Stimulated activated CD8-positive, alpha-beta memory T cell treated with anti-CD3 and anti-CD28 coated beads, Interleukin-4, amount 100 ng/mL, for 48 hours (primary cell): Measurements from ENCODE around the gene RBM47.
"Not testable (repeated sequence)": the region's sequence is repeated elsewhere in the genome, so short reads cannot be mapped to it uniquely, and the experiment has no call there.

Experiments used
- DNase-seq: peaks from one replicate; pipeline ENCODE4 v3.0.0-alpha.2; 2020

Gene RBM47

GRCh38 chr4:40525752-40526598, 103.7 kb downstream of the RBM47 start:
- no peak for DNase-seq

GRCh38 chr4:40524366-40525041, 105.2 kb downstream of the RBM47 start:
- no peak for DNase-seq

DNA sequence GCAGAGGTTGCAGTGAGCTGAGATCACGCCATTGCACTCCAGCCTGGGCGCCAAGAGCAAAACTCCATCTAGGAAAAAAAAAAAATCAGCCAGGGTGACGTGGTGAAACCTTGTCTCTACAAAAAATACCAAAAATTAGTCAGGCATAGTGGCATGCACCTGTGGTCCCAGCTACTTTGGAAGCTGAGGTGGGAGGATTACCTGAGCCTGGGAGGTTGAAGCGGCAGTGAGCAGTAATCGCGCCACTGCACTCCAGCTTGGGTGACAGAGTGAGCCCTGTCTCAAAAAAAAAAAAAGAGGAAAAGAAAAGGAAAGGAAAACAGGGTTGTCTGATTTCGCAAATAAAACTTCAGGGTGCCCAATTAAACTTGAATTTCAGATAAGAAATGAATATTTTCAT, 106.1 kb downstream of the RBM47 start:
- no peak for DNase-seq

DNA sequence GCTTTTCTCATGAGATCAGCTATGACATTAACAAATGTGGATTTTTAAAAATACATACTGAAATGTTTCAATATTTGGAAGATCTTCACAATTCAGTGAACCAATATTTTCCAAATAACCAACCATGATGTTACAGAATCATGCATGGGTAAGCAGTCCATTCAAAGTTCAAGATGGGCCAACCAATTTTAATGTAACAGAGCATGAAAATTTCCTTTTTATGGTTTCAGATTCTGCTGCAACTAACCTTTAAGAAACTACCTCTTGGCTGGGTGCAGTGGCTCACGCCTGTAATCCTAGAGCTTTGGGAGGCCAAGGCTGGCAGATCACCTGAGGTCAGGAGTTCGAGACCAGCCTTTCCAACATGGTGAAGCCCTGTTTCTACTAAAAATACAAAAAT, 107.7 kb downstream of the RBM47 start:
- no peak for DNase-seq

DNA sequence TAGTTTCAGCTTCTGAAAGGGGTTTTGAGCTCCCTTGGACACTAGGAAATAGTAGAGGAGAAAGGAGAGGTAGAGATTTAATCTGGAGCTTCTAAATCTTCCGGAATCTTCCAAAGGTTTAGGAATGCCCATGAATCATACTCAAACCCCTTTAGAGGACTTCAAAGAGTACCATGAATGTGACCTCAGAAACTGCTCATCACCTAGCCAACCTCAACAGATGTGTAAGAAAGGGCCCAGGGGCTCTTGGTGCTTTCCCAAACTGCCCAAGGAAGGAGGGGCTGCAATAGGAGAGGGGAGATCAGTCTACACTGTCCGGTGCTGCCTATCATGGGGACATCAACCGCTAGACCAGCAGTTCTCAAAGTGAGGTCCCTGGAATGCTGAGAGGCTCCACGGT, 109.1 kb downstream of the RBM47 start:
- DNase-seq = no peak

GRCh38 chr4:40517081-40517480, 112.6 kb downstream of the RBM47 start:
- not testable (repeated sequence) for DNase-seq

- DNase-seq = no peak
Measured at GRCh38 chr4:40516651-40517050, 113.0 kb downstream of the RBM47 start.

DNA sequence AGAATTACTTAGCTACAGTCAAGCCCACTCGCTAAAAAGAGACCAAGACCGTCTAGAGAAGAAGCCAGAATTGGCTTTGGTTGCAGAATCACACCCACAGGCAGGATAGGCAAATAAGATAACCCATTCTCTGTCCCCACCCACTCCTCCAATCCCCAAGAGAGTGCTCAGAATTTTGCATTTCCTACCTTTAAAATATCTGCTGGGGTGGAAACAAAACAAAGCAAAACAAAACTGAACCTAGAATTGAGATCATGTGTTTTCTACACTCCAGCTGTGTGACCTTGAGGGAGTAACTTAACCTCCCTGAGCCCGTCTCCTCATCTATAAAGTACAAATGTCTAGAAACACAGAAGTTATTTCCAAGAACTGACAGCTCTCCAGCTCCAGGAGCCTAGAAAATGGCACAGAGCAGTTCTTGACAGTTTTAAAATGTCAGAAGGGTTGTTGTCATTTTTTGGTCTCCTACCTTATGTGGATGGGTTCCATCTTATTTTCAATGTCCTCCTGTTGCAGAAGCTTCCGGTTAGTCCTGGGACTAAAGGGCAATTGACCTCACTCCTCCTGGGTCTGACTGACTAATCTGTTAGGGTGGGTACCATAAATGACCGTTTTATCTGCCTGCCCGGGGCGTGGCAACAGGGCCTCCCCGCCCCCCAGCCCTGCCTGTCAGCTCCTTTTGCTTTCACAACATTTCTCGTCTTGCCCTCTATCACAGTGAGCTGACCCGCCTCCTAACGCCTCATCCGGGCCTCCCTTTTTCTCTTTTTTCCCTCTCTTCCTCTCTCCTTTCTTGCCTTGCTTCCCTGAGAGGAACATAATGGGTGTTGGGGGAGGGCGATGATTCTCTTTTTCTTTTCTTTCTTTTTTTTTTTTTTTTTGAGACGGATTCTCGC, 114.0 kb downstream of the RBM47 start:
- no peak for DNase-seq

- no peak for DNase-seq
Measured at GRCh38 chr4:40515037-40515397, 114.6 kb downstream of the RBM47 start.

GRCh38 chr4:40514497-40514951, 115.1 kb downstream of the RBM47 start:
- no peak for DNase-seq

GRCh38 chr4:40511036-40511614, 118.5 kb downstream of the RBM47 start:
- DNase-seq = no peak

- no peak for DNase-seq
Measured at GRCh38 chr4:40507977-40508376, 121.7 kb downstream of the RBM47 start.

GRCh38 chr4:40506492-40506891, 123.2 kb downstream of the RBM47 start:
- DNase-seq = no peak

DNA sequence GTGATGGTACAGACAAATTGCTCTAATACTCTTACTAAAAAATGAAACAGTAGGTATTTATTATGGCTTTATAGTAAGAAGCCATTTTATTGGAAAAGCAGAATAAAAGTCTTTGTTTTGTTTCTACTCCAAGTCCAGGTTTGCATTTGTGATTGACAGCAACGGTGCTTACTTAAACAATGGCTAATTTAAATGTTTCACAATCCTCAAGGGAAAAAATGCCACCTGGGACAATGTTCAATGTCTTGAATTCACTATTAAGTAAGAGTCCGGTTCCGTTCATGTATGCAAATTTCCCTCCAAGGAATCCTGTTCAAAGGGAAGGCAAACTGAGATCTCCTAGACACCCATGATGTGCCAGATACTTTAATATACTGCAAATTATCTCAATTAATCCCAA, 123.6 kb downstream of the RBM47 start:
- no peak for DNase-seq

DNA sequence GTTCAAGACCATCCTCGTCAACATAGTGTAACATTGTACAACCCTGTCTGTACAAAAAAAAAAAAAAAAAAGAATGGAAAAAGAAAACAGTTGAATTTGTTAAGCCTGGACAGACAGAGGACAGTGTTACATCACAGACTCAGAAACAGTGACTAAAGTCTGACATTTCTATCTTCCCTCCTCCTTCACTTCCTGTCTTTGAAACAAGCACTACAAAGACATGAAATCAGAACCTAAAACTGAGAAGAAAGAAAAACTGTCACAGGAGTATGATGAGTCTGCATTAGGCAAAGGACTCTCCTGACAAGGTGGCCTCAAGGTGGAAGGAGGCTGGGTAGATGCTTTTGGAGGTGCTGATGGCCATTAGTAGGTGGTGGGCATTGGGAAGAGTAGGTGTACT, 126.7 kb downstream of the RBM47 start:
- no peak for DNase-seq

- no peak for DNase-seq
Measured at GRCh38 chr4:40502220-40502619, 127.4 kb downstream of the RBM47 start.

GRCh38 chr4:40500781-40501180, 128.9 kb downstream of the RBM47 start:
- DNase-seq = no peak

DNA sequence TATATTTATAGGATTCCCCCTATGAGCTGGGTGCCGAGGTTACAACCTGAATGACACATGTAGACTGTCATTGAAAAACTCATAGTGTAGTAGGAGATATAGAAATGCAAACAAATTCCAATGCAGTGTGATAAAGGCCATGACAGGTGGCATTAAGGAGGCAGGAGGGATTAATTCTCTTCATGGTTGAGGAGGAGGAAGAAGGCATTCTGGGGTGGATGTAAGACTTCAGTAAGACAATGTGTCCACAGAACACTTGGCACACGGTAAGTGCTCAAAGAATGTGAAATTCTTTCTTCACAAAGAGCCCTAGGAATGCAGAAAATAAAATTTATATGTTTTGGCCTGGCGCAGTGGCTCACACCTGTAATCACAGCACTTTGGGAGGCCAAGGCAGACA, 136.5 kb downstream of the RBM47 start:
- no peak for DNase-seq

DNA sequence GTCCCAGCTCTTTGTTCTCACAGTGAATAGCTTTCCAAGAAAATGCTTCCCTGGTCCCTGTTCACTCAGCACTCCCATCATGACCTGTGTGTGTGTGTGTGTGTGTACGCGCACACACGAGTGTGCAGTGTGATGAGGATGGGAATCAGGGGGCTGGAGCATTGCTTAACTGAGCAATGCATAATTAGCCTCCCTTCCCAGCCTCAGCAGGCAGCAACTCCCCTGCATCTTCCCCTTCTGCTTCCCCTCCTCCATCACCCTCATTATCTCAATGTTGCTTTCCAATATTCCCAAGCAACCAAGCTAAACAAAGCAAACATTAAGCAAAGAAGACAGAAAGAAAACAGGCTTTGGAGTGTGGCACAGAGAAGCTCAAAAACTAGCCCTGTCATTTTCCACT, 137.0 kb downstream of the RBM47 start:
- no peak for DNase-seq

- no peak for DNase-seq
Measured at GRCh38 chr4:40490481-40490880, 139.2 kb downstream of the RBM47 start.

DNA sequence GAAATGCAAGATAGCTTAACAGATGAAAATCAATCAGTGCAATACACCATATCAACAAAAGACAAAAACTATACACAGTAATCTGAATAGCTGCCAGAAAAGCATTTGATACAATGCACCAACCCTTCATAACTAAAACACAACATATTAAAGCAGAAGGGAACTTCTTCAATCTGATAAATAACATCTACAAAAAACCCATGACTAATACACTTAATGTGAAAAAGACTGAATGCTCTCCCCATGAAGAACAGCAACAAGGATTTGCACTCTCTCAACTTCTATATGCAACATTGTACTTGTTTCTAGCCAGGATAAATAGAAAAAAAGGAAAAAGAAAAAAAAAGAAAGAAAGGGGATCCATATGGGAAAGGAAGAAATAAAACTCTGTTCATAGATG, 139.7 kb downstream of the RBM47 start:
- no peak for DNase-seq

GRCh38 chr4:40486534-40486933, 143.1 kb downstream of the RBM47 start:
- DNase-seq = no peak
